ENCODE measurements around the gene NRXN3.

NRXN3 gene

DNA sequence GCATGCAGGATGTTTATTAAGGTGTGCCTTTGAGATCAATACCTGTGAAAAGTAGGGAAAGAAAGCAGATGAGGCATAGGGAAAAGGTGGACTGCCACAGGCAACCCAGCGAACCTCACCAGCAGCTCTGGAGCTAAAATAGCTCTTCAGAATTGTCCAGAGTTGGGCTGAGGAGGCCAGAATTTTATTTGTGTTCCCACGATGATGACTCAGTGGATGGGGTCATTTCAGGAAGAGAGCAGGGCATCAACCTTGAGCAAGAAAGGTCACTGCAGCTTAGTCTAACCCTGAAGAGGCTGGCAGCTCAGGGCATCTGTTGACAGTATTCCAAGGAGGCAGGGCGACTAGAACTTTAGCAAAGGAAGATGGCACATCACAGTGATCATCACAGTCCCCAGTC lies 1345.0 kb downstream of the NRXN3 start:
- no peak for DNase-seq

DNA sequence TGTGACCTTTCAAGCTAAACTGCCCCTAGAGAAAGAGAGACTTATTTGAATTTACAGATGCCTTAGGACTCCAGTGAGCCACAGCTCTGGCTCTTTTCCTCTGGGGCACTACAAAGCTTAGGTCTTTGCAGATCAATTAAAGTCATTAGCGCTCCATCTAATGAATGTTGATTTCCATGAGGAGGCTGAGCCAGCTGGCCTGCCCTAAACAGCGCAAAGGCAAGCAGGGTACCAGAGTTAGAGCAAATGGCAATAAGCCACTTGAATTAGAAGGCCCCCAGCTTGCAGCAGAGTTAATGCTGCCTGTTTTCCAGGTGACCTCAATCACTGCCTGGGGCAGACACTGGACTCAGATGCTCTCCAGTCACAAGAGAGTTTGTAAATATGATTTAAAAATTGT lies 1345.8 kb downstream of the NRXN3 start:
- no peak for DNase-seq

DNA sequence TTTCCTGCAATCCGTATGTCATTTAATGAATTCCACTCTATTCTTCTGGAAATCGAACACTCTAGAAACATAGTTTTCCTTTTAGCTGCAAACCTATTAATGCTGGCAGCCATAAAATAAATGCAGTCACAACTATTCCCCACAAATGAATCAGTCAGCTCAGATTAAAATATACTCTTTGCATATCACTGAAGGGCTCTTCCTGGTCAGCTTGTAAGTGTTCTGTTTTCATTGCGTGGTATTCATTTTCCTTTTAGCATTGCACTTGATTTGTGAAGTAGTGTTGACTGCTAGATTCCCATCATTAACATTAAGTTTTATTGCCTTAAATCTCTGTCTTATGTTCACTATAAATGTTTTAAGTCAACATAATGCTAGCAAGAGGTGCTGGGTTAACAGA lies 1355.2 kb downstream of the NRXN3 start:
- no peak for DNase-seq

DNA sequence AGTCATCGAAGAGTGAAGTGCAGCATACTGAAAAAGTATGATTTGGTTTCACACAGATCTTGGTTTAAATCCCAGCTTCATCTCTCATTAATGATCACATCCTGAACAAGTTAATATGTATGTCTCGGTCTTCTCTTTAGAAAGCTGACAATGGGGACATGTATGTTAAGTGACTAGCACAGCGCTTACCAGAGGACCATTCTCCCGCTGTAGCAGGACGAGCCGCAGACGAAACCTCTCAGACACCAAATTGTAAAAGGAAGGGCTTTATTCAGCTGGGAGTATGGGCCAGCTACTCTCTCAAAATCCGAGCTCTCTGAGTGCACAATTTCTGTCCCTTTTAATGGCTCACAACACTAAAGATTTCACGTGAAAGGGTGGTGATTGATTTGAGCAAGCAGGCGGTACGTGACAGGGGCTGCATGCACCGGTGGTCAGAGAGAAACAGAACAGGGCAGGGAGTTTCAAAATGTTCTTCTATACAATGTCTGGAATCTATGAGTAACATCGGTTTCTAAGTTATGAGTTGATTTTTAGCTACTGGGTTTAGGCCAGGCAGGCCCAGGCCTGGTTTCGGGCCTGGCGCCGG lies 1358.7 kb downstream of the NRXN3 start:
- no peak for DNase-seq

DNA sequence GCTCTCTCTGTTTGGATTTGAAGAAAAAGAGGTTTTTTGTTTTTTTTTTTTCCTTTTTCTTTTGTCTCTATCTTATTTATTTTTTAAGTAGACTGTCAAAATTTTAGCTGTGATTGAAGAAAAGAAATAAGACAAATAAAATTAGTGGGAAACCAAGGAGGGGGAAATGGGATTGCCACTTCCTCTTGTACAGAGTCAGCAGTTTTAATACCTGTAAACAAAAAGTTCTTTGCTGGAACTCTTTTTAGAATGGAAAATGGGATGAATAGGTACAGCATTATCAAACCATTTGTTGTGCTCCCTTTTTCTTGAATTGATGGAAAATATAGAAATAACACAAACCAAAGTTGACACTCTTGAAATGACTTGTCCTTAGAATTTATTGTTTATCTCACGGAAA lies 1360.4 kb downstream of the NRXN3 start:
- DNase-seq: no peak

DNA sequence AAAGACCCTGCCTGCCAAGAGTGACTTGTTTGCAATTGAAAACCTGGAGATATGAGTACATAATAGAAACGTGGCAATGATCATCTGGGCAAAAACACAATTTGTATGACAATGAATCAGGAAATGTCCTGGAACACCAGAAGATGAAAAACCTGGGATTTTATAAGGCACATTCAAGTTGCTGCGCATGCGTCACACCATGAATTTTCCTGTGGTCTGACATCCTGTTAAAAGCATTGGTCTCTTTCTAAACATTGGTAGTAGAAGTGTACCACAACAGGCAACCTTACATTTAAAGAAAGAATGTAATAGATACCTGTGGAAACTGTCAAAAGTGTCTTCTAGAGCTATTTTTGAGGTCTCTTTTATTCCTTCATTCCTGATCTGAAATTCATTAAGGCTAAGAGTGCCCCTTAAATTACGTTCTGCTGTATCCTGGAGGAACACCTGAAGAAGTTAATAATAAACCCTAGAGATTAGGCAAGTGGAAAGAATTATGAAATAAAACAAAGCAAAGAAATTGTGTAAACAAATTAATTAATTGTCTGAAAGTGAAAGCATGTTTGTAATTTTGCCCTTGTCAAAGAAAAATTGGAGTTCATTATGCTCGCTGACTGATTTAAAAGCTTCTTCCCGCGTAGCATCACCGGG lies 1364.7 kb downstream of the NRXN3 start:
- DNase-seq: no peak

DNA sequence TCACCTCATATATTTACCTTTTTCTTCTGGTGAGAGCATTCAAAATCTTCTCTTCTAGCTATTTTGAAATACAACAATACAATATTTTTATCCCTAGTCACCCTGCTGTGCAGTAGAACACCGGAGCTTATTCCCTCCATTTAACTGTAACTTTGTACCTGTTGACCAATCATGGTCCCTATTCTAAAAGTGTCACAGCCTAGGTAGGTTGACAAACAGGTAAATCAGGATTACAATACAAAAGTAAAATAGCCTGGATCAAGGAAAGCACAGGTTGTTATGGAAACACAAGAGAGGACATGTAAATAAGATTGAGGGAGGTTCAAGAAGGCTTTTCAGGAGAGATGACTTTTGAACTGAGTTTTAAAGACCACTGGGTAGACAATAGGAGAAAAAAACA lies 1370.2 kb downstream of the NRXN3 start:
- no peak for DNase-seq

DNA sequence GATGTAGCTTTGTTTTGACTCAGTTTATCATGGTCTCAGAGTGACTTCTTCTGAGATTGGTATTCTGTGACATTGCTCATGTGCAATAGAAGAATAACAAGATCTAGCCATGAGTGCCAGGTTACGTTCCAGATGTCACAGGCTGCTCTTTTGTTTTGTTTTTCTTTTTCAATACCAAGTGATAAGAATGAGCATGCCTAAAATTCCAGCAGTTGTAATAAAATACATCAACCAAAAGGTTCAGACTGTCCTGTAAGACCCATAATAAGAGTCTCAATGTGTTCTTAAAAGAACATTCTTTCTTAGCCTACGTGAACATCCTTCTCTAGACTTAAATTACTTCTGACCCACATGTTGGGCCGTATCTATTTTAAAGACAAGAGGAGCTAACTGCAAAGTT lies 1371.9 kb downstream of the NRXN3 start:
- DNase-seq: no peak

DNA sequence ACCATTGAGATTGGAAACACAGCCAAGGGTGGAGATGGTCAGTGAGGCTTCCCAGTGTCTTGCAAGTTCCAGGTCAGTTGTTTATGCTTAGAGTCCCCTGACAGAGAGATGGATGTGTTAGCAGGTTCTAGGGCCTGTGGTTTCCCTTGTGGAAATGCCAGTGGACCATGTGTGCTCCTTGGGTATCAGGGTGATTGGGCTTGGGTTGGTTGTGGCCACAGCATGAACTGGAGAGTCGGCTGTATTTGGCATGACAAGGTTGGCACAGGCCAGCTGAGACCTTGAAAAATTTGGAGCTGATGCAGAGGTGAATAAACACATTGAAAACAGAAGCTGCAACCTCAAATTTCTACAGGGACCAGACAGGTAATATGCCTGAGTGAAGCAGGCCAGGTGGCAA lies 1373.2 kb downstream of the NRXN3 start:
- DNase-seq: no peak

DNA sequence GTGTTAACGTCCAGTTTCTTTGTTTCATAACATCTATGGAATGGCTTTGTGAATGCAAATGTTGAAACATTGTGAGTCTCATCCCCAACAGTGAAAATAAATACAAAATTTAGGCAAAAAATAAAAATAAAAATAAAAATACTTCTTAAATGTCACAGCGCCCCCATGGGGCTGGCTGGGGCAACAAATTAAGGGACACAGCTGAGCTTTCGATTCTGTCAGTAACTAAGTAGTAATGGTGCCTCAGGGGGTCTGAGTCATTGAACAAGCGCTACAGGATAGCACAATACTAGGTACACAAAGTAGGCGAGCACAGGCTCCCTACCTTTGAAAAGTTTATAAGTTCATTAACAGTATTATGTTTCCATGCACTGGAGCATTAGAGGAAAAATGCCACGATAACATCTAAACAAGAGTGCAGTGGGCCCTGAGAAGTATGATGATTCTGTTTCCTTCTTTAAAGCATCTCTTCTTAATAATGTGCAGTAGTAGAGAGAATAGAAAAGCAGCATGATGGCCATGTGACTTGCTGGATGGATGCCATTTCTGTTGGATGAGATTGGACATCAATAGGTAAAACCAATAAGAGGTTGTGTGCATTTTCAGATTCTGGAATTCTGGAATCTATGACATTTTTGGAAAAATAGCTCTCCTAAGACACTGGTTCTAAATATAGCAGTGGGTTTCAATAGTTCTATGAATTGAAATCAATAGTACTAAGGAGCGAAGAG lies 1374.0 kb downstream of the NRXN3 start:
- no peak for DNase-seq

DNA sequence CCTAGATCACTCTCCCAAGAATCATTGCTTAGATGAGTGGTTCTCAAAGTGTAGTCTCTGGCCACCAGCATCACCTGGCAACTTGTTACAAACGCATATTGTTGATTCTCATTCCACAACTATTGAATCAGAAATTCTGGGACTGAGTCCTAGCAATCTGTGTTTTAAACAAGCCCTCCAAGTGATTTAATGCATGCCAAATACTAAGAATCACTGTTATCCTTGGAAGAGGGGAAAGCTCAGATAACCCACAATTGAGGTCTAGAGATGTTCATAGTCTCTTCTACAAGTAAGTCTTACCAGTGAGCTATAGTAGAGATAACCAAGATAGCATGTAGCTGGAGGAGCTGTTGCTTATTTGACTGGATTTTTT lies 1374.5 kb downstream of the NRXN3 start:
- DNase-seq: no peak

DNA sequence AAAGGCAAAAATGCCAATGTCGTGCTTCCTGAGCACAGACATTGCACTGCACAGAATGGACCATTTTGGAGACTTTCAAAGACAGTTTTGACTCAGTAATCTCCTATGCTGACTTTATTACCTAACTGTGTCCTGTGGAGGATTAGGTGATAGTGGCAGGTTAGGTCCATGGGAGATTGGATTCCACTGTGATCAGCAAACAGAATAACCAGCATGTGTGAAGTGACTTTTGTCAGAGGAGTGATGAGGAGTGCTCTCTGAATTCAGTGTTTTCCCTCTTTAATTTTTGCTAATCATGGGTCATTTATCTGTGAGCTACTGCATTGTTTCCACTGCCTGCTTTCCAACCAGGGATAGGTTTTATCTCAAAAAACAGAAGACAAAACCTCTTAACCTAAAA lies 1378.7 kb downstream of the NRXN3 start:
- DNase-seq: no peak

DNA sequence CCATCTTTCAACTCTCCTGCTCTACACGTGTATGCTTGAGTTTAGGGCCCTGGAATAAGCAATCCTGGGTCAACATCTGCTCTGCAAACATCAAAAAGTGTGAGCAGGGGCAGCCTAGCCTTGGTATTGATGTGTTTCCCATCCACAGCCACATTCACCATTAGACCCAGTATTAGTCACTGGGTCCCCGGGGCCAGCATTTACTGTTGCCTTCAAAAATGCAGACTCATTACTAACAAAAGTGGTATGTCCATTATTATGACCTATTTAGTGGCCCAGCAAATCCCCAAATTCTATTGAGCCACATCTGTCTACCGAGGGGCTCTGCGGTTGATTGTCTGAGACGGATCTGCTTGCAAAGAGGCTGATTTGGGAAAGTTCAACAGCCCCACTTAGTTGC lies 1379.3 kb downstream of the NRXN3 start:
- no peak for DNase-seq

DNA sequence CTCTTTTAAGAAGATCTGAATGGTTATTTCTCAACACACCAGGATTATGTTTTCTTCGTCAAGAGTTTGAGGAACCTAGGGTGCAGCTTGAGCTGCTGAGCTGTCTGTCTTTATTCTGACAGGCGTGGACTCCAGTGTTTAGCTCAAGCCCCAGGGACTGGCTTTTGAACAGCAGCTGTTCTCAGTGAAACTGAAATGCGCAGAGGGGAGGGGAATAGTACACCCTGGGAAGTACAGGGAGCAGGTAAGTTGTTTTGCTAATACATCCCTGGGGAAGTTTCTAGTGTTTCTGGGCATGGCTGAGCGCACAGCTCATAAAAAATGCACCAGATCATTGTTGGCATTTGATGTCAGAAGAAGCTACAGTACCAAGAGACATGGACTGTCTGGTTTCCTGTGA lies 1381.3 kb downstream of the NRXN3 start:
- no peak for DNase-seq

DNA sequence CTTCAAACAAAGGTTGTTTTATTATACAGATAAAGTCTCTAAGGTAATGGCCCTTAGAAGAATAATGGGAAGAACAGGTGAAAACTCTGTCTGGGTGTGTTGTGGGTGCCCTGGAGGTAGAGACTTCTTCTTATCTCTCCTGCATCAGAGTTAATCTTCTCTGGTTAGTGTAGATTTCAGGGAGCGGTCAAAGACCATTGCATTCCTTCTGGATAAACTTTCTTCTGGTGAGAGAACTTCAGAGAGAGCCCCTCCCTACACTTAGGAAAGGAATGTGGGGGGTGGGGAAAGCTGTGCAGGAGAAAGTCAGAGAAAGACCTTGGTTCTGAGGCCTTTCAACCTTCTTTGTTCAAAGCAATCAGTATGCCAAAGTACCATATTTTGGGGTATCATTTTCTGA lies 1382.6 kb downstream of the NRXN3 start:
- no peak for DNase-seq

DNA sequence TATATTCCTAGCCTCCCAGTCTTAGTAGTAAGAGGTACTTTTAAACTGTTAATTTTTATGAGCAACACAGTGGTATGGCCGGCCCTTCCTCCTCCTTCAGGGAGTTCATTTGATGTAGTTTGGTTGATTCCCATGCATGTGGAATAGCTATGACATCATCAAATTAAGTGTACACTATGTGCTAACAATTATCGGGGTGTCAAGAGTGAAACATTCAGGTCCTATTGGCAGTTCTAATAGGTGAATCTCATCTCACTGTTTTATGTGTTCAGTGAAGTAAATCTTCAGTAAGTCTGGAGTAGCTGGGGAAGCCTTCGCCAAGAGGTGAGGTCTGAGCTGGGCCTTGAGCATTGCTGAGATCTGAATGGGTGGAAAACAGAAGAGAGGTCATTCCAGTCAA lies 1384.6 kb downstream of the NRXN3 start:
- DNase-seq: no peak

DNA sequence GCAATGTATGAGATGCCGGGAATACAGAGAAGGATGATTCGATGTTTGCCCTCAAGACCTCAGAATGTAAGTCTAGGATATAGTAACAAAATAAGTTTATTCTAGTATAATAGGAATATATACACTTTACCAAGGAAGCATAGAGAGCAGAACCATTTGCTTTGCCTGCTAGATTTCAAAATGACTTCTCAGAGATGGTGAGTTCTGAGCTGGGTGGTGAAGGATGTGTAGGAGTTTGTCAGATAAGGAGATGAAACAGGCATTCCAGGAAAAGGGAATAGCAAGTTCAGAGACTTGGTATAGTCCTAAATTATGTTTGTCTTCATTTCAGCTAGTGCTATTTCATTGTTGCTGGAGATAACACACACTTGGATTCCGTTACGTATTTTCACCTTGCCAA lies 1385.3 kb downstream of the NRXN3 start:
- no peak for DNase-seq

DNA sequence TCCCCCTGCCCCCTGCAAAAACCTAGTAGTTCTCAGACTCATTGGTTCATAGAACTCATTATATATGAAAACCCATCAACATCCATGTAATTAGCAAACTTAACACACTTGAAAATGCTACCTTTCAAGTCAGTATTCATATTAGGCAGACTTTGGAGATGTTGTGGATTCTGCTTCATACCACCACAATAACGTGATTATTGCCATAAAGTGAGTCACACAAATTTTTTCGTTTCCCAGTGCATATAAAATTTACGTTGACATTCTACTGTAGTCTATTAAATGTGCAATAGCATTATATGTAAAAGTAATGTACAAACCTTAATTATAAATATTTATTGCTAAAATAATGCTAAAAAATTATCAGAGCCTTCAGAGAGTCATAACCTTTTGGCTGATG lies 1387.1 kb downstream of the NRXN3 start:
- no peak for DNase-seq

DNA sequence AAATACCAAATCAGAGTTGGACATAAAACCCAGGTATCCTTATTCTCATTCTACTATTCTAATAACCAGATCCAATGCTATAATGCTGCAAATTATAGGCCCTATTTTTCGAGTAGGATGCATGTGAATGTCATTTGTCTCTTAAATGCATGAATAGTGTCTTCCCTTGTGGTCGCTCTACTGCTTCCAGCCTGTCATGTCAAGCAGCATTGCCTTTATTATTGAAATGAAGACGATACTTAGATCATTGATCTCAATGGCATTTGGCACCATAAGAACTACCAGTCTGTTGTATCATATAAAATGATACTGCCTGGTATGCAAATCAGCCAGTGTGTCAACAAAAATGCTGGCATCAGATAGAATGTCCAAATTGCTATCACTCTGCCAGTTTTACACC lies 1392.0 kb downstream of the NRXN3 start:
- no peak for DNase-seq

DNA sequence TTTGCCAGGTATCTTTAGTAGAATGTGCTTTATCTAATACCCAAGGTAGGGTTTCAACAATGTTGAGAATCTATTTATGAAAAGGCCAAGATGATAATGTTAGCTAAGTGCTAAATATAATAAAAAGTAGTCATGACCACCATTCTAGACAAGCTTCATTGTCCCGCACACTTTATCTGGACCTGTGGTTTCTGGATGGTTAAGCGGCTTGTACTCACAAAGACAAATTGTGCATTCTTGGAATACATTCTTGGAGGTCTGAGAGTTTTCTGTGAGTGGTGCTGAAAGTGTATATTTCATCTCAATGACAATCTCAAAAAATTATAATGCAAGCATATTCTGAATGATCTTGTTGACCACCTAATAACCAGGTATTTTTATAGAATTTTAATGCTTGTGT lies 1394.2 kb downstream of the NRXN3 start:
- no peak for DNase-seq

DNA sequence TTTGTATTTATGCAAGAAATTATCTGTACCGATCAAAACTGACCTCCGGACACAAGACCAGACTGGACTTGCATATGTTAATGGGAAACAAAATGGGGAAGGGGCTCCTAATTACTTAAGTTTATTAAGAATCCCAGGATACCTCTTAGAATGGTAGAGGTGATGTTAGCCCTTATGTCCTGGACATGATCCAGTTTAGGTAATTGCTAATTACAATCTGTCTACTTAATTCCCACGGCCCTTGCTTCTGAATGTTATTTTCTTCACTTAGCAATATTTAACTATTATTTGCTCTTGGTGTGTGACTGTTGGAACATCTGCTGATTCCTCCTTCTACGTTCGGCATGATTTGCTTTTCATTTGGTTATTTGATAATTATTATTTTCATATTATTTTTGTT lies 1397.1 kb downstream of the NRXN3 start:
- no peak for DNase-seq

DNA sequence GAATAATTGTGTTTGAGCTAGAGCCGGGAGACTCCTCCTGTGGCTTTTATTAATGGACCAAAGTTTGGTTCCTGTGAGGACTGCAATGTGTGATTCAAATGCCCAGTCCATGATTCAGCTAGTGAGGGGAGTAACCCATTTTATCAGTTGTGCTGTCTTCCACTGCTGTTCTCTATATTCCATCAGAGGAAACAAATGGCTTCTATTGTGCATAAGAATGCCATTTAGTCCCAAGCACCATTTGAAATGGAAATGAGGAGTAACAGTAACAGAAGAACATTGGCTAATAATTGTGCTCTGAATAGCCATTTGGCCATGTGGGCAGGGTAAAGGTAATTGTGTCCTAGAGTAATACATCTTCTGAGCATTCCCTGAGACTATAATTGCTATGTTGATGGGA lies 1398.4 kb downstream of the NRXN3 start:
- DNase-seq: no peak

DNA sequence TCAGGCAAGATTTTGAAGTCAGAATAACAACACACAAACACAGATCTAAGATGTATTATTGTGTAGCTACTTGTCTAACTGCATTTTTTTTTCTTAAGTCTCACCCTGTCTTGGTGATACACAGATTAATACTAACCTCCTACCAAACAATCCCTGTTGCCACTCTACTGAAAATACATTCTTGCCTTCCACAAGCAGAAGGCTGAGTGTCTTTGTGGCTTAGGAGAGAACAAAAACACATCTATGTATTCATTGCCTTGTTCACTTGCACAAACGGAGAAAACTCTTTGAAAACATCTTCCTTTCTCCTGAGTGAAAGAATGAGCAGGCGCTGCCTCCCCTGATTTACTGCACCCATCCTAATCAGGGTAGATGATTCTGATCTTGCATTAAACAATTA lies 1398.9 kb downstream of the NRXN3 start:
- DNase-seq: no peak

DNA sequence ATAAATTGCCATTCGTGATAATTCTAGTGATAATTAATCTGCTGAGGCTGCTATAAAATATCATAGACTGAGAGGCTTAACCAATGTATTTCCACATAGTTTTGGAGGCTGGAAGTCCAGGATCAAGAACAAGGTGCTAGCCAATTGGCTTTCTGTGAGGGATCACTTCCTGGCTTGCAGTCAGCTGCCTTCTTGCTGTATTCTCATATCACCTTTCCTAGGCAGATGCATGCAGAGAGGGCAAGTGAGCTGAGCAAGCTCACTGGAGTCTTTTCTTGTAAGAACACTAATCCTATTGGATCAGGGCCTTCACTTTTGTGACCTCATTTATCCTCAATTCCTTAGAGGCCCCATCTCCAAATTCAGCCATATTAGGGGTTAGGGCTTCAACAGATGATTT lies 1400.5 kb downstream of the NRXN3 start:
- DNase-seq: no peak

DNA sequence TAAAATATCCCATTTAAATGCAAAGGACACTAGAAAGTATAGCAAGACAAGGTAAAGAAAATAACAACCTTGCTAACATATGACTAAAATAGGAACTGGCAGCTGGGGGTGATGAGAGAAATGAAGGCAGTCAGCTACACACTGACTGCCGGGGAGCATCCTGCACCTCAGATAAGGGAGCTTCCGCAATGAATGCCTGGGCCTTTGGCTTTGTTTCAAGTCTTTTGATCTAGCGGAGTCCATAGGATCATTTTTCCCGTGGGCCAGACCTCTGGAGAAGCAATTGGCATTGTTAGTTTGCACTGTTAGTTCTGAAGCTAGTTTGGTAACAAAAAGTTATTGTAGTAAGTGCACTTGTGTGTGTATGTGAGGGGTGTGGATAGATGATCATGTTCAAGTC lies 1401.2 kb downstream of the NRXN3 start:
- no peak for DNase-seq

All from stimulated activated CD4-positive, alpha-beta T cell treated with anti-CD3 and anti-CD28 coated beads, Interleukin-4, amount 100 ng/mL, for 24 hours (primary cell).